HFFc6 (cell line): ENCODE data around the gene SSTR4. TPM values are rescaled to one million over a fixed set of nuclear protein-coding genes. Genes with fewer than 3 reads are reported as not detected.

Experiments
- DNase-seq: peaks from one replicate; pipeline ENCODE4 v3.0.0-alpha.2; 2018
- H3K27ac Mint-ChIP-seq: 2 replicates; pipeline ENCODE4 v1.8.0; 2020; ENCODE audit warnings: mild to moderate bottlenecking, mixed read lengths
- H3K27me3 Mint-ChIP-seq: 2 replicates; pipeline ENCODE4 v1.8.0; 2021; ENCODE audit warnings: mild to moderate bottlenecking, moderate library complexity, mixed read lengths; ENCODE audit not compliant: insufficient read depth
- H3K36me3 Mint-ChIP-seq: 2 replicates; pipeline ENCODE4 v1.8.0; 2021; ENCODE audit warnings: low read depth, mixed read lengths
- H3K4me1 Mint-ChIP-seq: 2 replicates; pipeline ENCODE4 v1.8.0; 2020; ENCODE audit warnings: low read depth, mixed read lengths
- H3K4me3 Mint-ChIP-seq: 2 replicates; pipeline ENCODE4 v1.8.0; 2020; ENCODE audit warnings: mild to moderate bottlenecking, moderate library complexity, mixed read lengths
- H3K9me3 Mint-ChIP-seq: 2 replicates; pipeline ENCODE4 v1.8.0; 2020; ENCODE audit warnings: mild to moderate bottlenecking, mixed read lengths
- CTCF ChIP-seq: fragments of 200-600 bp; sonication (generic); IDR thresholded peaks from 2 replicates; pipeline ENCODE4 v1.5.0; 2021; ENCODE audit warnings: antibody characterized with exemption, mild to moderate bottlenecking
- total RNA-seq, 6 experiments: library from RNA; stranded (reverse); fragmentation: NEBNext Ultra II Directional; extraction: Animal tissue kit (Norgen Biotek cat#: 25700); gene quantifications; 2 replicates in 1 of 6; 3 replicates in 5 of 6; pipeline ENCODE4 v1.2.3, GENCODE V29; 2021

The SSTR4 gene
- total RNA-seq, 6 experiments from 2014 or later = not detected

- Mint-ChIP-seq H3K36me3 (no peaks in the 10 kb centered on the region; the same call in 1 of the 2 replicates), H3K4me3 (no peak overlapping the region), H3K9me3 (peaks cover 3% of the 10 kb centered on the region; the same call in 1 of the 2 replicates), H3K27ac (no peak overlapping the region), H3K4me1 (no peaks in the 10 kb centered on the region), H3K27me3 (peaks cover 28% of the 10 kb centered on the region)
- DNase-seq = no peak
- TF ChIP-seq CTCF = no peak
Measured at GRCh38 chr20:23039885-23040508, 4.9 kb downstream of the SSTR4 start.

DNA sequence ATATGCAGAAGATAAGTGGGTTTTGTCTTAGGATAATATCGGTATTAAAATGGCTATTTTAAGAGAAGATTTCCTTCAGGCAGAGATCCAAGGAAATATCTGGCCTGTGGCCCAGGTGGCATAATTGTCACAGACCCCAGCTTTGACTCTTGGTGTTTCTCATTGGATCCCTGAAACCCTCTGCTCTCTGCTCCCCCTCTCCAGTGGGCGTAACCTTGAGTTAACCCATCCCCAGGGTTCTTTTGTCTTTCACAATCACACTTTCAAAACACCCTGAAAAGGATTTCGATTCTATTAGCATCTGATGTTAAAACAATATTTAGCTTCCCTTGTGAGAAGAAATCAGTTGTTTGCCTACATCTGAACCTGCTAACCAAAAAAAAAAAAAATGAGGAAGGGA, 7.2 kb downstream of the SSTR4 start:
- H3K4me1 Mint-ChIP-seq = no peaks in the 10 kb centered on the region
- H3K27me3 Mint-ChIP-seq = peaks cover 30% of the 10 kb centered on the region
- no peak for DNase-seq
- no peak overlapping the region for H3K4me3 Mint-ChIP-seq
- no peak for TF ChIP-seq CTCF
- no peaks in the 10 kb centered on the region for H3K9me3 Mint-ChIP-seq
- no peak overlapping the region for H3K27ac Mint-ChIP-seq
- no peaks in the 10 kb centered on the region for H3K36me3 Mint-ChIP-seq

DNA sequence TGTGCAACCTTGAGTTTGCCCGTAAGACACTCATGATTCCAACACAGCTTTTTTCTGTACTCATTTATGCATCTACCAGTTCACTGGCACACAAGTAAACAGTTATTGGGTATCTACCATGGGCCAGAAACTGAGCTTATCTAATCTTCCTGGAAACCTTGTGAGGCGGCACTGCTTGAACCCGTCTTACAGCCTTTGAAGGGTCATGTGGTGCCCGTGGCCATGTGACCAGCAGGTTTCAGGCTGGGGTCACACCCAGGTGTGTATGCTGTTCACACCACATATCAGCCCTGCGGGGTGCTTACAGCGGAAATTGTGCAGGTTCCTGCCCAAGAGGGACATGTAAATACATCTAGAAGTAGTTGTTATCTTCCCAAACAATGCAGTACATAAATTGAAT, 8.3 kb downstream of the SSTR4 start:
- Mint-ChIP-seq H3K9me3 (no peaks in the 10 kb centered on the region), H3K36me3 (no peaks in the 10 kb centered on the region), H3K27ac (no peak overlapping the region), H3K27me3 (peaks cover 26% of the 10 kb centered on the region), H3K4me3 (no peak overlapping the region), H3K4me1 (no peaks in the 10 kb centered on the region)
- no peak for DNase-seq
- no peak for TF ChIP-seq CTCF

DNA sequence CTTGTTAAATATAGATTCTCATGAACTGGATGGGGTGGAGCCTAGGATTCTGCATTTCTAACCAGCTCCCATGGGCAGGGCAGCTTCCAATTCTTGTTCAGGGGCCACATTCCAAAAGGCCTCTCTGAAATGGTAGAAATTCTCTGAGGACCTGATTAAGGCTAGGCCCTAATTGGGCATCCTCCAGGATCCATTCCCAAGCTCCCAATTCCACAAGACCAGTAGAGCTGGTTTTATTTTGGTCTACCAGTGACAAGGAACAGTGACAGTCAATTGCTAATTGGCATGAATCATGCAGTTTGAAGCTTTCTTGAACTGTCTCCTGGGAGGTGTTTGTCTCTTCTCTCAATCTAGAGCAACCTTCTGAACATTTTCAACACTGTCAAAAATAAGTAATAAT, 11.3 kb downstream of the SSTR4 start:
- no peaks in the 10 kb centered on the region for H3K36me3 Mint-ChIP-seq
- DNase-seq = no peak
- no peak overlapping the region for H3K27ac Mint-ChIP-seq
- H3K9me3 Mint-ChIP-seq = no peaks in the 10 kb centered on the region
- H3K4me1 Mint-ChIP-seq = peaks cover 6% of the 10 kb centered on the region; the same call in 1 of the 2 replicates
- no peak for TF ChIP-seq CTCF
- H3K4me3 Mint-ChIP-seq = no peak overlapping the region
- peaks cover 24% of the 10 kb centered on the region; the same call in 1 of the 2 replicates for H3K27me3 Mint-ChIP-seq

GRCh38 chr20:23047001-23047737, 12.1 kb downstream of the SSTR4 start:
- Mint-ChIP-seq H3K4me3 (no peak overlapping the region), H3K27ac (no peak overlapping the region), H3K4me1 (peaks cover 6% of the 10 kb centered on the region; the same call in 1 of the 2 replicates)

More at GRCh38 chr20:23047001-23047737, 12.1 kb downstream of the SSTR4 start:
- TF ChIP-seq CTCF = no peak
- Mint-ChIP-seq H3K9me3 (no peaks in the 10 kb centered on the region), H3K27me3 (peaks cover 29% of the 10 kb centered on the region; the same call in 1 of the 2 replicates), H3K36me3 (no peaks in the 10 kb centered on the region)
- no peak for DNase-seq
